Endothelial cell of umbilical vein (primary cell): ENCODE measurements around the gene OLFML2B. TPM values are rescaled to one million over a fixed set of nuclear protein-coding genes. Genes with fewer than 3 reads are reported as not detected.

Experiments used
- BruUV-seq: library from RNA; stranded (reverse); fragments of 400-500 nt; replicated peaks from 2 replicates; lab custom pipeline; 2021; lab: Mats Ljungman, UMichigan
- CTCF ChIA-PET: fragments of 300-600, 350-600 bp; sonication (Branson Sonifier 250); formaldehyde crosslinking; loops from one replicate; lab custom pipeline; 2021; ENCODE audit warnings: antibody characterized with exemption, inconsistent platforms; lab: Charles Lee
- POLR2A ChIA-PET: fragments of 300-600, 350-600 bp; sonication (Branson Sonifier 250); formaldehyde crosslinking; loops from one replicate; lab custom pipeline; 2021; ENCODE audit warnings: antibody characterized with exemption, inconsistent platforms; lab: Charles Lee
- DNase-seq: peaks from one replicate; pipeline ENCODE4 v3.0.0-alpha.2; 2011; ENCODE audit warnings: low read depth, low spot score
- FAIRE-seq: peaks from 2 replicates; lab custom pipeline; 2011; peaks lifted over from hg19 to GRCh38; lab: Jason Lieb, UNC
- H2AFZ ChIP-seq: 2 replicates; pipeline ENCODE4 v1.6.0; 2012; ENCODE audit warnings: low read depth, low read length, control low read depth, inconsistent platforms
- H3K27ac ChIP-seq: 2 replicates; pipeline ENCODE4 v1.5.1; 2011; ENCODE audit warnings: low read depth, mild to moderate bottlenecking, control low read depth, low read length, moderate library complexity; ENCODE audit not compliant: insufficient read depth
- H3K27me3 ChIP-seq, 2 experiments: 2 replicates each; pipeline versions ENCODE4 v1.6.0 to v1.6.1; 2011; ENCODE audit warnings: low read length in 2 of 2, mixed read lengths in 1 of 2; ENCODE audit not compliant: control insufficient read depth in 2 of 2, insufficient read depth in 2 of 2
- H3K36me3 ChIP-seq, 2 experiments: 2 replicates in 1 of 2; 3 replicates in 1 of 2; pipeline ENCODE4 v1.5.1; 2011; ENCODE audit warnings: low read length in 2 of 2, mild to moderate bottlenecking in 1 of 2, moderate library complexity in 1 of 2; ENCODE audit not compliant: control insufficient read depth in 2 of 2, insufficient read depth in 2 of 2; ENCODE audit errors: extremely low read depth in 1 of 2
- H3K4me1 ChIP-seq: 3 replicates; pipeline ENCODE4 v1.5.1; 2011; ENCODE audit warnings: mild to moderate bottlenecking, low read length; ENCODE audit not compliant: control insufficient read depth, insufficient read depth; ENCODE audit errors: extremely low read depth
- H3K4me2 ChIP-seq: 2 replicates; pipeline ENCODE4 v1.6.1; 2011; ENCODE audit warnings: low read length, control low read depth, mixed read lengths; ENCODE audit not compliant: insufficient read depth
- H3K4me3 ChIP-seq, 3 experiments: fragments of 200-600 bp in 1 of 3; sonication (generic), shearing (Covaris generic) in 1 of 3; replicated peaks in 1 of 3; 2 replicates each; pipeline ENCODE4 v1.5.1; 2011 to 2016; ENCODE audit warnings: control low read depth in 3 of 3, low read length in 3 of 3, mild to moderate bottlenecking in 2 of 3, inconsistent platforms in 1 of 3, low read depth in 1 of 3, moderate library complexity in 1 of 3; ENCODE audit not compliant: insufficient read depth in 1 of 3
- H3K79me2 ChIP-seq: 2 replicates; pipeline ENCODE4 v1.6.0; 2012; ENCODE audit warnings: low read length, inconsistent platforms; ENCODE audit not compliant: control insufficient read depth, insufficient read depth
- H3K9ac ChIP-seq: replicated peaks from 2 replicates; pipeline ENCODE3; 2011; ENCODE audit warnings: low read length, control low read depth; ENCODE audit not compliant: insufficient read depth; ENCODE audit errors: extremely low read depth
- H3K9me1 ChIP-seq: replicated peaks from 3 replicates; pipeline ENCODE4 v1.6.0; 2011; ENCODE audit warnings: mild to moderate bottlenecking, low read length; ENCODE audit not compliant: control insufficient read depth, insufficient read depth; ENCODE audit errors: extremely low read depth
- H3K9me3 ChIP-seq: replicated peaks from 2 replicates; pipeline ENCODE4 v1.5.1; 2012; ENCODE audit warnings: low read length, inconsistent platforms; ENCODE audit not compliant: control insufficient read depth, insufficient read depth
- H4K20me1 ChIP-seq: replicated peaks from 2 replicates; pipeline ENCODE3; 2011; ENCODE audit warnings: mild to moderate bottlenecking, low read length; ENCODE audit not compliant: control insufficient read depth, insufficient read depth; ENCODE audit errors: extremely low read depth
- CTCF ChIP-seq, 2 donors: IDR thresholded peaks; 1 replicate in 1 of 2; 2 replicates in 1 of 2; pipeline ENCODE4 v1.5.1; 2011; ENCODE audit warnings: low read length in 2 of 2, mild to moderate bottlenecking in 2 of 2, moderate library complexity in 2 of 2, control low read depth in 1 of 2, inconsistent platforms in 1 of 2, low read depth in 1 of 2; ENCODE audit not compliant: insufficient read depth in 1 of 2; ENCODE audit errors: extremely low read depth in 1 of 2
- EZH2 ChIP-seq: IDR thresholded peaks from 2 replicates; pipeline ENCODE4 v1.6.1; 2012; ENCODE audit warnings: borderline replicate concordance, low read depth, mild to moderate bottlenecking, moderate library complexity, low read length, inconsistent platforms; ENCODE audit not compliant: severe bottlenecking
- FOS ChIP-seq: IDR thresholded peaks from 2 replicates; pipeline ENCODE4 v1.6.1; 2011; ENCODE audit warnings: mild to moderate bottlenecking, low read length, moderate library complexity, borderline replicate concordance; ENCODE audit not compliant: insufficient read depth
- GATA2 ChIP-seq: IDR thresholded peaks from 2 replicates; pipeline ENCODE4 v1.7.0; 2011; ENCODE audit warnings: low read depth, mild to moderate bottlenecking, moderate library complexity, mixed read lengths, low read length; ENCODE audit not compliant: insufficient read length, insufficient read depth
- JUN ChIP-seq: IDR thresholded peaks from 2 replicates; pipeline ENCODE4 v1.6.1; 2011; ENCODE audit warnings: borderline replicate concordance, low read depth; ENCODE audit not compliant: insufficient read length, insufficient read depth
- MAX ChIP-seq: IDR thresholded peaks from 2 replicates; pipeline ENCODE4 v1.6.1; 2011; ENCODE audit not compliant: insufficient read depth, insufficient read length
- MYC ChIP-seq: IDR thresholded peaks from one replicate; pipeline ENCODE4 v1.6.1; 2011; ENCODE audit warnings: mild to moderate bottlenecking, low read depth, low read length
- POLR2A ChIP-seq: IDR thresholded peaks from 2 replicates; pipeline ENCODE4 v1.6.1; 2012; ENCODE audit warnings: low read depth, mild to moderate bottlenecking, control low read depth, low read length
- POLR2AphosphoS5 ChIP-seq: IDR thresholded peaks from 2 replicates; pipeline ENCODE4 v1.6.1; 2012; ENCODE audit warnings: low read depth, mild to moderate bottlenecking, control low read depth, low read length, moderate library complexity; ENCODE audit not compliant: insufficient read depth
- dilution Hi-C: fragments of 300-500 bp; cut with MboI; formaldehyde crosslinking; loops from one replicate; pipeline ENCODE4 v1.15.0; 2019; ENCODE audit warnings: low sequenced_read_pairs; ENCODE audit not compliant: extremely low pct_ligation_motif_present
- intact Hi-C: fragments of 100-400 bp; cut with micrococcal nuclease; formaldehyde crosslinking; loops from one replicate; pipeline ENCODE4 v1.10.0; 2022
- polyA plus RNA-seq, 4 experiments: library from polyadenylated mRNA; depleted of rRNA in 3 of 4; stranded (reverse) in 3 of 4; unstranded in 1 of 4; fragments of >200 nt; gene quantifications; 2 replicates each; pipeline versions ENCODE4 v1.2.1 to v1.2.3, GENCODE V29; 2011 to 2012; ENCODE audit warnings: missing spikeins in 1 of 4
- total RNA-seq: library from RNA; stranded (reverse); gene quantifications from 2 replicates; pipeline ENCODE4 v1.2.3, GENCODE V29; 2021

The OLFML2B gene
- total and polyA plus RNA-seq, 2 donors (not counting 3 experiments of a cell fraction or from before 2014, with no cell fraction given) = 0.58 to 0.62 TPM

DNA sequence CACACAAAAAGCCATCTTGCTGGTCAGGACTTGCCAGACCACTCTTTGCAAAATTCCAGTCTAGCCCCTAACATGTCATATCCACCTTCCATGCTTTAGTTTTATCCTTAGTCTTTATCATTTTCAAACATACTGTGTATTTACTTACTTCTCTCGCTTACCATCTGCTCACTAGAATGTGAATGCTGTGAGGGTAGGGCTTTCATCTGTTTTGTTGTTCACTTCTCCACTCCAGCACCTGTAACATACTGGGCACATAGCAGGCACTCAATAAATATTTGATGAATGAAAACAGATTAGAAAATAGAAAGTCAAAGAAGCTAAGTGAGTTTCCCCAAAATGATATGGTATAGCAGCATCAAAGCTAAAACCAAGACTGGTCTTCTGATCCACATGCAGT lies 79.9 kb downstream of the OLFML2B start:
- H3K27me3 ChIP-seq = no peaks in the 10 kb centered on the region

GRCh38 chr1:161941726-161942436 lies 81.8 kb downstream of the OLFML2B start:
- ChIA-PET CTCF (interaction anchor here (1.7 kb wide), 1 partner anchor 95 kb away, joined by 4 read pairs; no protein-coding TSS in a partner anchor), POLR2A (no interaction called here)
- H3K9me1 ChIP-seq = no peaks in the 10 kb centered on the region
- no peak overlapping the region for H2AFZ ChIP-seq
- no peak overlapping the region for H3K9ac ChIP-seq
- intact Hi-C loops = no loop called here
- H3K9me3 ChIP-seq = no peaks in the 10 kb centered on the region
- no peaks in the 10 kb centered on the region for H3K4me1 ChIP-seq
- H3K36me3 ChIP-seq = peaks cover 0 to 2% of the 10 kb centered on the region in 2 experiments
- no peaks in the 10 kb centered on the region for H3K79me2 ChIP-seq
- DNase-seq (no peak), FAIRE-seq (no peak)
- BruUV-seq = no TSS peak
- no peak overlapping the region for H3K4me2 ChIP-seq
- H4K20me1 ChIP-seq = no peaks in the 10 kb centered on the region
- TF ChIP-seq JUN = no peak
- TF ChIP-seq FOS = no peak
- TF ChIP-seq CTCF (IDR thresholded peaks at IDR 0.05; ENCODE audit: extremely low read depth in 1 of 2, insufficient read depth in 1 of 2, low read depth in 1 of 2, low read length in 2 of 2) = no peak
- TF ChIP-seq MAX = no peak
- no peak for TF ChIP-seq POLR2AphosphoS5
- no peak for TF ChIP-seq EZH2
- no peak for TF ChIP-seq POLR2A
- no peak for TF ChIP-seq MYC
- no peak for TF ChIP-seq GATA2
- dilution Hi-C loops = no loop called here
- no peak overlapping the region for H3K4me3 ChIP-seq
- no peak overlapping the region for H3K27ac ChIP-seq
- H3K27me3 ChIP-seq = no peaks in the 10 kb centered on the region

More for the DNA sequence above, 79.9 kb downstream of the OLFML2B start:
- ChIA-PET POLR2A (no interaction called here), CTCF (interaction anchor here (0.9 kb wide), 1 partner anchor 94 kb away, joined by 3 read pairs; no protein-coding TSS in a partner anchor)
- FAIRE-seq (no peak), DNase-seq (no peak)
- H4K20me1 ChIP-seq = no peaks in the 10 kb centered on the region
- intact Hi-C loops (no loop called here), dilution Hi-C loops (no loop called here)
- TF ChIP-seq MAX (no peak), EZH2 (no peak), FOS (no peak)
- no peaks in the 10 kb centered on the region for H3K9me3 ChIP-seq
- no peak overlapping the region for H3K27ac ChIP-seq
- H3K9me1 ChIP-seq = no peaks in the 10 kb centered on the region
- no peaks in the 10 kb centered on the region for H3K79me2 ChIP-seq
- peaks cover 0 to 2% of the 10 kb centered on the region in 2 experiments for H3K36me3 ChIP-seq
- H3K9ac ChIP-seq = no peak overlapping the region
- no TSS peak for BruUV-seq
- H3K4me3 ChIP-seq = no peak overlapping the region
- H2AFZ ChIP-seq = no peak overlapping the region
- no peak overlapping the region for H3K4me2 ChIP-seq
- H3K4me1 ChIP-seq = no peaks in the 10 kb centered on the region
